Osteocyte (in vitro differentiated cells): ENCODE data around the gene PMAIP1. TPM values are rescaled to one million over a fixed set of nuclear protein-coding genes. Genes with fewer than 3 reads are reported as not detected.

Source experiments
- DNase-seq: peaks from one replicate; pipeline ENCODE4 v3.0.0; 2021; ENCODE audit warnings: mixed read lengths; ENCODE audit not compliant: unreplicated experiment; ENCODE audit errors: extremely low spot score
- H3K27ac Mint-ChIP-seq: one replicate; pipeline ENCODE4 v1.8.0; 2021; ENCODE audit warnings: mild to moderate bottlenecking, mixed read lengths; ENCODE audit not compliant: unreplicated experiment
- H3K27me3 Mint-ChIP-seq: one replicate; pipeline ENCODE4 v1.8.0; 2021; ENCODE audit warnings: mixed read lengths; ENCODE audit not compliant: unreplicated experiment
- H3K36me3 Mint-ChIP-seq: one replicate; pipeline ENCODE4 v1.8.0; 2021; ENCODE audit warnings: mixed read lengths; ENCODE audit not compliant: unreplicated experiment
- H3K4me1 Mint-ChIP-seq: one replicate; pipeline ENCODE4 v1.8.0; 2021; ENCODE audit warnings: mixed read lengths; ENCODE audit not compliant: unreplicated experiment
- H3K4me3 Mint-ChIP-seq: one replicate; pipeline ENCODE4 v1.8.0; 2021; ENCODE audit warnings: mild to moderate bottlenecking, moderate library complexity, mixed read lengths; ENCODE audit not compliant: unreplicated experiment
- H3K9me3 Mint-ChIP-seq: one replicate; pipeline ENCODE4 v1.8.0; 2021; ENCODE audit warnings: mixed read lengths; ENCODE audit not compliant: unreplicated experiment
- total RNA-seq: library from RNA; stranded (reverse); gene quantifications from 2 replicates; pipeline ENCODE4 v1.2.1, GENCODE V29; 2021
- TF ChIP-seq, protein P1 (sequence below): fragments of 200-600 bp; sonication (generic); IDR thresholded peaks from 2 replicates; pipeline ENCODE4 v1.5.0; 2021; ENCODE audit warnings: antibody characterized with exemption, mild to moderate bottlenecking, moderate library complexity

Gene PMAIP1
- total RNA-seq, 1 donor from 2014 or later: 24.4 TPM

DNA sequence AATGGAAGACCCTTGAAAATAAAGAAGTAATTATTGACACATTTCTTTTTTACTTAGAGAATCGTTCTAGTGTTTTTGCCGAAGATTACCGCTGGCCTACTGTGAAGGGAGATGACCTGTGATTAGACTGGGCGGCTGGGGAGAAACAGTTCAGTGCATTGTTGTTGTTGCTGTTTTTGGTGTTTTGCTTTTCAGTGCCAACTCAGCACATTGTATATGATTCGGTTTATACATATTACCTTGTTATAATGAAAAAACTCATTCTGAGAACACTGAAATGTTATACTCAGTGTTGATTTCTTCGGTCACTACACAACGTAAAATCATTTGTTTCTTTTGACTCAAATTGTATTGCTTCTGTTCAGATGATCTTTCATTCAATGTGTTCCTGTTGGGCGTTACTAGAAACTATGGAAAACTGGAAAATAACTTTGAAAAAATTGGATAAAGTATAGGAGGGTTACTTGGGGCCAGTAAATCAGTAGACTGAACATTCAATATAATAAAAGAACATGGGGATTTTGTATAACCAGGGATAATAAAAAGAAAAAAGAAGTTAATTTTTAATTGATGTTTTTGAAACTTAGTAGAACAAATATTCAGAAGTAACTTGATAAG is 3.3 kb downstream of the PMAIP1 start:
- TF ChIP-seq, protein P1, sequence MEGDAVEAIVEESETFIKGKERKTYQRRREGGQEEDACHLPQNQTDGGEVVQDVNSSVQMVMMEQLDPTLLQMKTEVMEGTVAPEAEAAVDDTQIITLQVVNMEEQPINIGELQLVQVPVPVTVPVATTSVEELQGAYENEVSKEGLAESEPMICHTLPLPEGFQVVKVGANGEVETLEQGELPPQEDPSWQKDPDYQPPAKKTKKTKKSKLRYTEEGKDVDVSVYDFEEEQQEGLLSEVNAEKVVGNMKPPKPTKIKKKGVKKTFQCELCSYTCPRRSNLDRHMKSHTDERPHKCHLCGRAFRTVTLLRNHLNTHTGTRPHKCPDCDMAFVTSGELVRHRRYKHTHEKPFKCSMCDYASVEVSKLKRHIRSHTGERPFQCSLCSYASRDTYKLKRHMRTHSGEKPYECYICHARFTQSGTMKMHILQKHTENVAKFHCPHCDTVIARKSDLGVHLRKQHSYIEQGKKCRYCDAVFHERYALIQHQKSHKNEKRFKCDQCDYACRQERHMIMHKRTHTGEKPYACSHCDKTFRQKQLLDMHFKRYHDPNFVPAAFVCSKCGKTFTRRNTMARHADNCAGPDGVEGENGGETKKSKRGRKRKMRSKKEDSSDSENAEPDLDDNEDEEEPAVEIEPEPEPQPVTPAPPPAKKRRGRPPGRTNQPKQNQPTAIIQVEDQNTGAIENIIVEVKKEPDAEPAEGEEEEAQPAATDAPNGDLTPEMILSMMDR: no peak
- Mint-ChIP-seq H3K9me3 (no peaks in the 10 kb centered on the region), H3K27ac (no peak overlapping the region), H3K4me3 (peak overlapping the region; percentile 91), H3K36me3 (peaks cover 20% of the 10 kb centered on the region), H3K27me3 (no peaks in the 10 kb centered on the region), H3K4me1 (peaks cover 52% of the 10 kb centered on the region)
- DNase-seq: no peak

DNA sequence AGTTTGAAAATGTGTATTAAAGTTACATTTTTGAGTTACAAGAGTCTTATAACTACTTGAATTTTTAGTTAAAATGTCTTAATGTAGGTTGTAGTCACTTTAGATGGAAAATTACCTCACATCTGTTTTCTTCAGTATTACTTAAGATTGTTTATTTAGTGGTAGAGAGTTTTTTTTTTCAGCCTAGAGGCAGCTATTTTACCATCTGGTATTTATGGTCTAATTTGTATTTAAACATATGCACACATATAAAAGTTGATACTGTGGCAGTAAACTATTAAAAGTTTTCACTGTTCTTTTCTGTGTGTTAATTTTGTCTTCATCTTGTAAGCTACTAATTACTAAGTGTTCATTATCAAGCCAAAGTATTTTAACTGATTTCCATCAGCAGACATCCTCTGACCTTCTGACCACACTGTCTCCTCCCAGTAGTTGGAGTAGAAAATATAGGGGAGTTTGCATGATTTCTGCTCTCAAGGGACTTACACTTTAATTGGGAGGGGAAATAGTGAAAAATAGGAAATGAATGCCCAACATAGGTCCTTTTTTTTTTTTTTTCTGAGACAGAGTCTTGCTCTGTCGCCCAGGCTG is 4.3 kb downstream of the PMAIP1 start:
- no peaks in the 10 kb centered on the region for H3K27me3 Mint-ChIP-seq
- H3K4me3 Mint-ChIP-seq: peak overlapping the region; percentile 20
- H3K36me3 Mint-ChIP-seq: peaks cover 20% of the 10 kb centered on the region
- TF ChIP-seq, protein P1: no peak
- H3K9me3 Mint-ChIP-seq: no peaks in the 10 kb centered on the region
- no peak for DNase-seq
- peak overlapping the region; percentile 63 for H3K27ac Mint-ChIP-seq
- peaks cover 59% of the 10 kb centered on the region for H3K4me1 Mint-ChIP-seq

DNA sequence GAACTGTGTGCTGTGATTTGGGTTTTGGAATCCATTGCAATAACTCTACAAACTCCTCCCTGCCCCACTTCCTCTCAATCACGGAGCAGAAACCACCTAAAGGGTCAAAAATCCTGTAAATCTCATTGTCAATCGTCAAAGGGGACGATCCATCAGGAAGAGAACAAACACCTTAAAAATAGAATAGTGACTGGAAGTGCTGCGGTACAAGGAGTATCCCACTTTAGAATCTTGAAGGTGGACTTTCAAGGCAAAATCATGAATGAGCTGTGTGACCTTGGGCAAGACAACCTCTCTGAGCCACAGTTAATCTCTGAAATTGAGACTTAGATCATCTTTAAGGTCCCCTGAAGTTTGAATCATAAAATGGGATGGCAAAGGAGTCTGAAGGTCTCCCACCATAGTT is 5.9 kb downstream of the PMAIP1 start:
- no peak for DNase-seq
- Mint-ChIP-seq H3K4me1 (peaks cover 68% of the 10 kb centered on the region), H3K27me3 (no peaks in the 10 kb centered on the region), H3K4me3 (no peak overlapping the region), H3K27ac (no peak overlapping the region), H3K9me3 (no peaks in the 10 kb centered on the region), H3K36me3 (peaks cover 20% of the 10 kb centered on the region)
- TF ChIP-seq, protein P1: no peak

DNA sequence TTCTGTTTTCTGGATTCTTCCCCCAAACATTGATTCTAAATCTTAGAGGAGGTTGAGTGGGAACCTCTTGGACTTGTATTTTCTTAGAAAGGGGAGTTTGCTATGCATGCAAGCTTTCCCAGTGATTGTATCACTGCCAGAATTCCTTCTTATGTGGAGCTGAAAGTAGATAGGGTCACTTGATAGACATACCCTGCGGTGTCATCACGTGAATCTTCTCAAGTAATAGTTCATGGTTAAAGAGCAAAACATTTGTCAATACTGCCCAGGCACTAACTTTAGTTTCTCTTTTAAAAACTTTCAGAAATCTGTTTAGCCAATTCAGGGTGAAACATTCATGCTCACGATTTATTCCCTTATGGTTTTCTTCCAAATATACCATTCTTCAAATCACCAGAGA is 6.4 kb downstream of the PMAIP1 start:
- Mint-ChIP-seq H3K9me3 (no peaks in the 10 kb centered on the region), H3K4me1 (peaks cover 72% of the 10 kb centered on the region), H3K36me3 (peaks cover 20% of the 10 kb centered on the region), H3K27me3 (no peaks in the 10 kb centered on the region), H3K4me3 (no peak overlapping the region), H3K27ac (no peak overlapping the region)
- no peak for DNase-seq
- TF ChIP-seq, protein P1: no peak

DNA sequence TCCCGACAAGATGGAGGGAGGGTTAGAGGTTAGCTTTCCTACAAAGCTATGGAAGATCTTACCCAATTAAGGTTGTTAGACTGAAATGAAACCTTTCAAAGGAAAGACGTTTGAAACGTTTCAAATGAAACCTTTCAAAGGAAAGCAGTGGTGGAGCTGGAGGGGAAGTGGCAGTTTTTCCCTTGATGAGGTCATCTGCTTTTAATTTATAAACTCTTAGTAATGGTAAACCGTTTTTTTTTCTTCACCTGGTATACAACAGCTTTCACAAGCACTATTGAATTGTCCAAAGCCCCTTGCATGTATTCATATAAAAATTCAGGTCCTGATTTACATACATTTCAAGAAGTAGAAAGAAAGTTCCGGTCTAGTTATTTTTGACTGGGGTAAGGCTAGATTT is 7.4 kb downstream of the PMAIP1 start:
- H3K4me1 Mint-ChIP-seq: peaks cover 70% of the 10 kb centered on the region
- H3K27ac Mint-ChIP-seq: no peak overlapping the region
- H3K27me3 Mint-ChIP-seq: no peaks in the 10 kb centered on the region
- H3K4me3 Mint-ChIP-seq: no peak overlapping the region
- no peak for DNase-seq
- H3K9me3 Mint-ChIP-seq: no peaks in the 10 kb centered on the region
- TF ChIP-seq, protein P1: no peak
- peaks cover 20% of the 10 kb centered on the region for H3K36me3 Mint-ChIP-seq
